Upper lobe of left lung (tissue), 6 donors: ENCODE results near the gene HOXA6. TPM values are rescaled to one million over a fixed set of nuclear protein-coding genes. Genes with fewer than 3 reads are reported as not detected.
A peak's percentile ranks its signal among the peaks of the same experiment; 100 is the strongest.

Experiments
- ATAC-seq, 2 donors: fragments of 200-7000 bp; cut with Tn5 transposase; one replicate each; pipeline ENCODE4 v1.9.1; 2022; ENCODE audit warnings: mild to moderate bottlenecking in 2 of 2, moderate library complexity in 2 of 2; ENCODE audit not compliant: low FRiP score in 2 of 2
- DNase-seq, 2 donors: peaks; one replicate each; pipeline ENCODE4 v3.0.0-alpha.2; 2019 to 2020
- H3K27ac ChIP-seq, 4 donors: fragments of 200-600 bp; sonication (generic); one replicate each; pipeline ENCODE4 v1.5.1; 2016 to 2019
- H3K27me3 ChIP-seq, 4 donors: fragments of 200-600 bp; sonication (generic); one replicate each; pipeline ENCODE4 v1.5.1; 2017 to 2019
- H3K36me3 ChIP-seq, 4 donors: fragments of 200-600 bp; sonication (generic); one replicate each; pipeline ENCODE4 v1.5.1; 2016 to 2019
- H3K4me1 ChIP-seq, 4 donors: fragments of 200-600 bp; sonication (generic); one replicate each; pipeline ENCODE4 v1.5.1; 2018 to 2019
- H3K4me3 ChIP-seq, 4 donors: fragments of 200-600 bp; sonication (generic); one replicate each; pipeline ENCODE4 v1.5.1; 2017 to 2019; ENCODE audit warnings: mild to moderate bottlenecking in 2 of 4, moderate library complexity in 1 of 4
- H3K9me3 ChIP-seq, 4 donors: fragments of 200-600 bp; sonication (generic); one replicate each; pipeline ENCODE4 v1.5.1; 2018 to 2019
- CTCF ChIP-seq, 6 experiments: fragments of 450-650 bp in 4 of 6; fragments of 200-600 bp in 2 of 6; sonication (generic) in 2 of 6; IDR thresholded peaks; one replicate each; pipeline ENCODE4 v1.5.1; 2016 to 2019; ENCODE audit warnings: antibody characterized with exemption in 6 of 6
- EP300 ChIP-seq, 4 donors: sonication (generic); formaldehyde crosslinking; IDR thresholded peaks; one replicate each; pipeline ENCODE4 v1.5.1; 2017; ENCODE audit warnings: antibody characterized with exemption in 4 of 4, control low read depth in 2 of 4
- POLR2A ChIP-seq, 4 donors: fragments of 450-650 bp; IDR thresholded peaks; one replicate each; pipeline ENCODE4 v1.5.1; 2016 to 2017; ENCODE audit warnings: antibody characterized with exemption in 4 of 4, mild to moderate bottlenecking in 2 of 4
- POLR2AphosphoS5 ChIP-seq, 2 donors: sonication (generic); formaldehyde crosslinking; IDR thresholded peaks; one replicate each; pipeline ENCODE4 v1.5.1; 2017; ENCODE audit warnings: antibody characterized with exemption in 2 of 2
- WGBS, 2 donors: methylation state at CpG; one replicate each; pipeline ENCODE4 v1.1.5; 2017 to 2018; 5-methylcytosine and 5-hydroxymethylcytosine counted together
- total RNA-seq, 6 donors: library from RNA; depleted of rRNA in 4 of 6; stranded (reverse); fragments of >200 nt in 4 of 6; gene quantifications; one replicate each; pipeline versions ENCODE4 v1.1.0 to v1.2.1, GENCODE V29; 2016 to 2021
- donor health status: DM: no; HTN: no; CAD: no; lungs with moderate emphysema.
- donor health status: DM: no; HTN: yes; CAD: no; lungs with severe emphysema.

HOXA6 gene
- total RNA-seq, 6 donors from 2014 or later = 0.61 to 8.4 (median 4.0) TPM; not detected in 1

- 35% methylated on average over 4 of the region's 4 CpGs for WGBS, 2 donors
- peaks cover 39 to 51% (median 42%) of the 10 kb centered on the region in 4 donors for H3K4me1 ChIP-seq
- DNase-seq (no peak), ATAC-seq (no peak)
- H3K9me3 ChIP-seq = no peaks in the 10 kb centered on the region
- no peak overlapping the region for H3K27ac ChIP-seq
- TF ChIP-seq EP300 (IDR thresholded peaks at IDR 0.05) (no peak), CTCF (IDR thresholded peaks at IDR 0.05) (no peak), POLR2AphosphoS5 (IDR thresholded peaks at IDR 0.05) (no peak), POLR2A (IDR thresholded peaks at IDR 0.05) (no peak)
- no peaks in the 10 kb centered on the region for H3K36me3 ChIP-seq
- H3K27me3 ChIP-seq = peaks cover 3 to 96% (median 68%) of the 10 kb centered on the region in 4 donors
- no peak overlapping the region for H3K4me3 ChIP-seq
Observed at GRCh38 chr7:27186668-27187474, 39.3 kb upstream of the HOXA6 start.

GRCh38 chr7:27185854-27186667, 38.5 kb upstream of the HOXA6 start:
- ATAC-seq (no peak), DNase-seq (no peak)
- no peak for TF ChIP-seq POLR2AphosphoS5 (IDR thresholded peaks at IDR 0.05)
- no peak for TF ChIP-seq CTCF (IDR thresholded peaks at IDR 0.05)
- no peak for TF ChIP-seq EP300 (IDR thresholded peaks at IDR 0.05)
- TF ChIP-seq POLR2A (IDR thresholded peaks at IDR 0.05) = no peak
- H3K4me1 ChIP-seq = peaks cover 39 to 50% (median 40%) of the 10 kb centered on the region in 4 donors
- H3K27me3 ChIP-seq = peaks cover 3 to 96% (median 66%) of the 10 kb centered on the region in 4 donors
- H3K27ac ChIP-seq = no peak overlapping the region
- no peaks in the 10 kb centered on the region for H3K9me3 ChIP-seq
- no peaks in the 10 kb centered on the region for H3K36me3 ChIP-seq
- WGBS, 2 donors = 8 to 13% methylated on average over 20 to 24 of the region's 24 CpGs
- peak overlapping the region in 1 of 4 donors; percentile 23 for H3K4me3 ChIP-seq

- WGBS, 2 donors = 6 to 11% methylated on average over 35 to 43 of the region's 43 CpGs
- DNase-seq = peak in 1 of 2 donors; percentile 58
- H3K4me3 ChIP-seq = peak within 1 kb of the TSS in 3 of 4 donors; percentile 21 to 43 (median 40)
- H3K36me3 ChIP-seq = no peaks in the 10 kb centered on the region
- H3K27me3 ChIP-seq = peaks cover 3 to 89% (median 69%) of the 10 kb centered on the region in 4 donors
- H3K9me3 ChIP-seq = no peaks in the 10 kb centered on the region
- H3K4me1 ChIP-seq = peaks cover 39 to 50% (median 40%) of the 10 kb centered on the region in 4 donors
- no peak within 1 kb of the TSS for H3K27ac ChIP-seq
- ATAC-seq = peak in 1 of 2 donors; percentile 18
- TF ChIP-seq POLR2AphosphoS5 (IDR thresholded peaks at IDR 0.05) (no peak), CTCF (IDR thresholded peaks at IDR 0.05) (no peak), EP300 (IDR thresholded peaks at IDR 0.05) (no peak), POLR2A (IDR thresholded peaks at IDR 0.05) (no peak)
Observed at GRCh38 chr7:27185013-27185853, 37.7 kb upstream of the HOXA6 start, which contains the start of gene HOXA11. HOXA11 (minus strand) TSS chr7:27185232; CDS start chr7:27185144, 88 bp downstream.

GRCh38 chr7:27184337-27185012, 36.9 kb upstream of the HOXA6 start:
- Histone ChIP-seq H3K4me3 (peak overlapping the region in 3 of 4 donors; percentile 21 to 43 (median 40)), H3K27me3 (peaks cover 3 to 91% (median 69%) of the 10 kb centered on the region in 4 donors), H3K4me1 (peaks cover 45 to 57% (median 47%) of the 10 kb centered on the region in 4 donors), H3K27ac (no peak overlapping the region), H3K9me3 (no peaks in the 10 kb centered on the region), H3K36me3 (no peaks in the 10 kb centered on the region)
- DNase-seq (peak in 1 of 2 donors; percentile 89), ATAC-seq (peak in 1 of 2 donors; percentile 26)
- 5 to 6% methylated on average over 21 to 38 of the region's 72 CpGs for WGBS, 2 donors
- TF ChIP-seq CTCF (IDR thresholded peaks at IDR 0.05) = no peak
- no peak for TF ChIP-seq EP300 (IDR thresholded peaks at IDR 0.05)
- TF ChIP-seq POLR2AphosphoS5 (IDR thresholded peaks at IDR 0.05) = no peak
- no peak for TF ChIP-seq POLR2A (IDR thresholded peaks at IDR 0.05)
